HG02763 (cell line): ENCODE measurements around the gene CHURC1.
"Not testable (repeated sequence)": the region's sequence is repeated elsewhere in the genome, so short reads cannot be mapped to it uniquely, and the experiment has no call there.

ENCODE experiments used
- ATAC-seq: cut with Tn5 transposase; IDR thresholded peaks from one replicate; pipeline ENCODE4 v1.9.1; 2021; ENCODE audit warnings: mild to moderate bottlenecking, moderate library complexity; ENCODE audit not compliant: unreplicated experiment

The CHURC1 gene

DNA sequence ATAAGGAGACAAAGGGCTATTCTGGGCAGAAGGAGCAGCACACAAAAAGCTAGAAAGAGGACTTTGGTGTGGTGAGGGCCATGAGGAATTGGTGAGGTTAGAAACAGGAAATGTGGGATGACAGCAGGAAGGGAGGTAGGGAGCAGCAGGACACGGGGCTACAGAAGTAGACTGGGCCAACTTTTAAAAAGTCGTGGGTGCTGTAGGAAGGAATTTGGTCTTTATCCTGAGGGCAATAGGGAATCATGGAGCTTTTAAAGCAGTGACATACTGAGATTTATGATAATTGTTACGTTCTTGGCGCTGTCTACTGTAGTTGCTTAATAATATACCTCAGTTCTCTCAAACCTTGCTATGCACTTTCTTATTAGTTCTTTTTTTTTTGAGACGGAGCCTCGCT, 8.2 kb upstream of the CHURC1 start:
- ATAC-seq: no peak

DNA sequence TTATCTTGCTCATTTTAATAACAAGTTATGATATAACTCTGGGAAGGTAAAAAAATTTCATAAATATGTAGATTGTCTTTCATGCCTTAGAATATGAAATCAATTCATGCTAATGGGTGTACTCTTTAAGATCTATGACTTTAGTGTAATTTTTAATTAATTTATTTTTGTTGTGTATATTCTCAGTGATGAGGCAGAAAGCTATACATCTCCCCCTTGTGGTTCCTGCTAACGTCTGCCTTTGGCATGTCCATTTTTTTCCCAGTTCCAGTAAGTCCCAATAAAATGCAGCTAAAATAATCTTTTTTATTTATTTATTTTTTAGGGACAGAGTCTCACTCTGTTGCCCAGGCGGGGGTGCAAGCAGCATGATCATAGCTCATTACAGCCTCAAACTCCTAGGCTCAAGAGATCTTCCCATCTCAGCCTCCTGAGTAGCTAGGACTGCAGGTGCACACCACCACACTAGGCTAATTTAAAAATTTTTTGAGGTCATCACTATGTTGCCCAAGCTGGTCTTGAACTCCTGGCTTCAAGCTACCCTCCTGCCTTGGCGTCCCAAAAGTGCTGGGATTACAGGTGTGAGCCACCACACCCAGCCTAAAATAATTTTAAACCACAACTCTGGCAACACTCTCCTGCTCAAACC, 3.3 kb upstream of the CHURC1 start:
- ATAC-seq: no peak

DNA sequence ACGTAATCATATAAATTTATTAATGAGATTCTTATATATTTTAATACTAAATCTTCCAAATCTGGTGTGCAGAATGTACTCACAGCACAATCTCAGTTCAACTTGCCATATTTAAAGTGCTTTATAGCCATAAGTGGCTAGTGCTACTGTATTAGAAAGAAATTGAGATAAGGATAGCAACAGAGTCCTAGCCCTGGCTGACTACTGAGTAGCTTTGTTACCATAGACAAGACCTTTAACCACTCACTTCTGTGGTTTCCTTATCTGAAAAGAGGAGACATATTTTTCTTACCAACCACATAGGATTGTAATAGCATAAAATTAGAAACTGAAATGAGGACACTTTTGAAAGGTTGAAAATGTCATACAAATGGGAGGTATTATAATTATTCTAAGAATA, 2.0 kb upstream of the CHURC1 start:
- ATAC-seq: no peak

GRCh38 chr14:64913477-64913876, 778 bp upstream of the CHURC1 start:
- not testable (repeated sequence) for ATAC-seq

DNA sequence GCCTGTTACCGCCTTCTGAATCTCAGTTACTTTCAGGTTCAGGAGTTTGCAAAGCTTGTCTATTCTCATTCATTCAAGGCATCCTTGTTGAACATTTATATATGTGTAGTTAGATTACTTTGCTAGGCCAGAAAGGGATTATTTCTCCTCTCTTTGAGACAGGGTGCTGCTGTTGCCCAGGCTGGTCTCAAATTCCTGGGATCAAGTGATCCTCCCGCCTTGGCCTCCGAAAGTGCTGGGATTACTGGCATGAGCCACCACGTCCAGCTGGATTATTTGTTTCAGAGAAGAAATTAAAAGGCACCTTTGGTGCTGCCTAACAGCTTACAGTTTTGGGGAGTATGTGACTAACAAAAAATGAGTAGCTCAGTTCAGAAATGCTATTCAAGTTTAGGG, 772 bp downstream of the CHURC1 start:
- no peak for ATAC-seq

DNA sequence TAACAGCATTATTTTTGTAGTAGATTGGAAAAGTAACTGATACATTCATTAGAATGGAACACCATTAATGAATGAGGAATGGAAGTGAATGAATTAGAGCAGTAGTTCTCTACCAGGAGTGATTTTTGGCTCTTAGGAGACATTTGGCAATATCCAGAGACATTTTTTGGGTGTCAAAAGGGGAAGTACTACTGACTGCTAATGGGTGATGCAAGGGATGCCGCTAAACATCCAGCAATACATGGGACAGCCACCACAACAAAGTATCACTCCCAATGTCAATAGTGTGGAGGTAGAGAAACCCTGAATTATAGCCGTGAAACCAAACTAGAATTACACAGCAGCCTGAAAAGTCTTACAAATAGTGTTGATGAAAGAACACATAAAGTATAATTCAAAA, 1.5 kb downstream of the CHURC1 start:
- no peak for ATAC-seq

- ATAC-seq: no peak
These were observed 4.0 kb downstream of the CHURC1 start for GRCh38 chr14:64918216-64918615.

DNA sequence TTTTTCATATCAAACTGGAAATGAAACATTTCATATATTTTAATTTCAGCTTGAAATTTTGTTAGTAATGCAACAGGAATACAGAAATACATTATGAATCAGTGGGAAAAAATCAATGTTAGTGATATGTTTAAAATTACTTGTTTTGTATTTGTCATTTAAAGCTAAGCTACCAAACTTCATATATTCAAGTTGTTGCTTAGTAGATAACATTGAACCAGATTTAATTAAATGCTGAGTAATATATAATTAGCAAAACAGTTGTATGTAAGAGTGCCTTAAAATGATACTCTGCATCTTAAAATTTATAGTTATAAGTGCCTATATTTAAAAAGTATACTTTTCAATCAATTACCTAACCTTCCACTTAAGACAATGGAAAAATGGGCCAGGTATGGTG, 5.0 kb downstream of the CHURC1 start:
- ATAC-seq: no peak

GRCh38 chr14:64919618-64920017, 5.4 kb downstream of the CHURC1 start:
- ATAC-seq: no peak

DNA sequence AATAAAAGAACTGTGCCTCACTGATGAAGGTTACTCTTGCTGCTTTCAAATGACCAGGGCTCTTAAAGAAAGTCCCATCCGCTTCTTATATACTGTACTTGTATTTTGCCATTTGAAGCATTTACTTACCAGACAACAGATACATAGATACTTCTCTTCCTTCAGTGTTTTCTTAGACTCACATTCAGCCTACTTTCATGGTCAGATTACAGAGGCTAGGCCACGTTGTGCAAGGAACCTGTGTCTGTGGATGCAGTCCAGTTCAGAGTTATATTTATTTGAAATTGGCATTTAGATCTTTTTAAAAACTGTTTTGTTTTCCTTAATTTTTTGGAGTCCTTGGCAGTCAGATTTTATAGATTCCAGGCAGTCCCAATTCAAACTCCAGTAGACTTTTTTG, 6.2 kb downstream of the CHURC1 start:
- ATAC-seq: no peak

DNA sequence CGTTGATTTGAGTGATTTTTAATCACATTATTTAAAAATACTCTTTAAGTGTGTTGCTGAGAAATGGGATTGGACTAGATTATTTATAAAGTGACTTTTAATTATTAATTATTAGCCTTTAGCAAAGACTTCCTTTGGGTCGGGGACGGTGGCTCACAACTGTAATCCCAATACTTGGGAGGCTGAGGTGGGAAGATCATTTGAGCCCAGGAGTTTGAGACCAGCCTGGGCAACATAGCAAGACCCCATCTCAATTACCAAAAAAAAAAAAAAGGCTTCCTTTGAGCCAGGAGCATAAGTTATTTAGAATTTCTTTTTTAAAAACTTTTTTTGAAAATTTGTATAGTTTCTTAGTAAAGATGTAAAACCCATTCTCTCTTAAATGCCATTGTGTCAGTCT, 8.8 kb downstream of the CHURC1 start:
- ATAC-seq: no peak

GRCh38 chr14:64926398-64926995, 12.2 kb downstream of the CHURC1 start:
- ATAC-seq: no peak

GRCh38 chr14:64927031-64927430, 12.8 kb downstream of the CHURC1 start:
- no peak for ATAC-seq

- ATAC-seq: peak; percentile 68
These were observed 14.2 kb downstream of the CHURC1 start for GRCh38 chr14:64928239-64929013.

DNA sequence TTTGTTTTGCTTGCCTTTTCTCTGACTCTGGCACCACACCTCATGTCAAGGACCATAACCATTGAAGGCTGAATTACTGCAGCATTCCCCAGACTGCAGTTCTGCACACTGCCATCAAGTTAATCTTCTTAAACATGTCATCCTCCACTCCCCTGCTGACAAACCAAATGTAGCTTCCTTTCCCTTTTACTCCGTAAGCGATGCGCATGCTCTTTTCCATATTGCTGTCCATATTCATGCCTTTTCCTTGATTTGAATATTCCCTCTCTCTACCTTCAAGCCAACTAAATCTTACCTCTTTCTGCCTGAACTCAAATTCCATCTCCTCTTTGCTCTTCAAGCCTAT, 14.7 kb downstream of the CHURC1 start:
- ATAC-seq: no peak

GRCh38 chr14:64930085-64930843, 16.0 kb downstream of the CHURC1 start:
- ATAC-seq: no peak

DNA sequence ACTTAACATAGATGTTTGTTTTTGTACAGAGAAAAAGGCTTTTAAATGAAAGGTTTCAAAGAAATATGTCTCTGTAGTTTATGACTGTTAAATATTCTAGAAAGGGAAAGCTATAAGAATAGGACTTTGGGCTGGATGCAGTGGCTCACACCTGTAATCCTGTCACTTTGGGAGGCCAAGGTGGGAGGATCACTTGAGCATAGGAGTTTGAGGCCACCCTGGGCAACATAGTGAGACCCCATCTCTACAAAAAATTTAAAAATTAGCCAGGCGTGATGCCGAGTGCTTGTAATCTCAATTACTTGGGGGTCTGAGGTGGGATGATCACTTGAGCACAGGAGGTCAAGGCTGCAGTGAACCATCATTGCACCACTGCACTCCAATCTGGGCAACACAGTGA, 16.9 kb downstream of the CHURC1 start:
- ATAC-seq: no peak

DNA sequence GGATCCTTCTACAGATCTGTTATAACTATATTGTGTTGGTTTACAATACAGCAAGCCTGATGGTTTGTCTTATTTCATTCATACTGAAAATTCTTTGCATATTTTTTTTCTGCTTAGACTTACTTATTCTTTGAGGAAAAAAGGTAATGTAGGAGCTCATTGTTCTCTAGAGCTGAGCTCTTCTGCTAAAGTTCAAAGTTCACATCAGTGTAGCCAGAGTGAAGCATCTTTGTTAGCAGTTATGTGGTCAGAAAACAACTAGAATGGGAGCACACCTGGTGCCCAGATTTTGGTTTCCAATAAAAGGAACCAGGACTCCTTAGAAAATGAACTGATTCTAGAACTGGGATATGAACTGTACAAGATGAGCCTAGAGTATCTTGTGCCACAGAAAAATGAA, 18.0 kb downstream of the CHURC1 start:
- no peak for ATAC-seq

DNA sequence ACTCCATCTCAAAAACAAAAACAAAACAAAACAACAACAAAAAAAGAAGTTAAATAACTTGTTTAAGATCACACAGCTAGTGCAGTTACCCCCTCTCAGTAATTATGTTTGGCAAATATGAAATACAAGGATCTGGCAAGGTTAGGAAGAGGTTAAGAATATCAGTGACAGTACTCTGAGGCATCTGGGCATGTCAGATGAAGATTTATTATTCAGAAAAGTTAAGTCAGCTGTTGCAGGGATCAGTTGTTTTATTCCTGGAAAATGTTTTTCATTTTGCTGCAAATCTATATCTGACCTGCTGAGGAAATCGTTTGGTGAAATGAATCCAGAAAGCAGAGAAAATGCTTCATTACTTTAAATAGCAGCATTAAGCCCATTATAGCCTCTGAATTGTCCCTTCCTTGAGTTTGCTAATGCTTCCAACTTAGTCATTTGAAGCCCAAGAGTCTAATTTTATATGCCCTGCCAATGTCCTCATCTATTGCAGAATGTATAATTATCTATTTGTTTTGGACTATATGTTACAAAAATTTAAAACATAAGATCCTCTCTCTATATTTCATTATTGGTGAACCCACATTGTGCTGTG, 20.2 kb downstream of the CHURC1 start:
- ATAC-seq: no peak

- ATAC-seq: no peak
These were observed 21.3 kb downstream of the CHURC1 start for GRCh38 chr14:64935508-64935907.

GRCh38 chr14:64937171-64937820, 23.0 kb downstream of the CHURC1 start:
- no peak for ATAC-seq
